GM19239 (cell line): ENCODE measurements around the gene VAC14.

Source experiments
- DNase-seq: peaks from one replicate; pipeline ENCODE4 v3.0.0; 2011; ENCODE audit warnings: low spot score; ENCODE audit not compliant: insufficient read length
- FAIRE-seq: peaks from 2 replicates; lab custom pipeline; 2011; peaks lifted over from hg19 to GRCh38; lab: Jason Lieb, UNC

The VAC14 gene

GRCh38 chr16:70766658-70767057, 34.3 kb downstream of the VAC14 start:
- FAIRE-seq (no peak), DNase-seq (no peak)

- no peak for DNase-seq
- no peak for FAIRE-seq
Measured at GRCh38 chr16:70766176-70766575, 34.8 kb downstream of the VAC14 start.

- FAIRE-seq (no peak), DNase-seq (no peak)
Measured at GRCh38 chr16:70765491-70765890, 35.5 kb downstream of the VAC14 start.

GRCh38 chr16:70764632-70765031, 36.3 kb downstream of the VAC14 start:
- DNase-seq (no peak), FAIRE-seq (no peak)

GRCh38 chr16:70760221-70760620, 40.7 kb downstream of the VAC14 start:
- DNase-seq: no peak
- no peak for FAIRE-seq

GRCh38 chr16:70759666-70760065, 41.3 kb downstream of the VAC14 start:
- FAIRE-seq (no peak), DNase-seq (no peak)

GRCh38 chr16:70758786-70759185, 42.2 kb downstream of the VAC14 start:
- FAIRE-seq (no peak), DNase-seq (no peak)

- FAIRE-seq (no peak), DNase-seq (no peak)
Measured at GRCh38 chr16:70757183-70757582, 43.8 kb downstream of the VAC14 start.

GRCh38 chr16:70756071-70756470, 44.9 kb downstream of the VAC14 start:
- DNase-seq (no peak), FAIRE-seq (no peak)

GRCh38 chr16:70754851-70755600, 45.9 kb downstream of the VAC14 start:
- DNase-seq (no peak), FAIRE-seq (no peak)

- no peak for FAIRE-seq
- no peak for DNase-seq
Measured at GRCh38 chr16:70754371-70754770, 46.6 kb downstream of the VAC14 start.

- FAIRE-seq: no peak
- DNase-seq: no peak
Measured at GRCh38 chr16:70753694-70754325, 47.1 kb downstream of the VAC14 start.

GRCh38 chr16:70753228-70753627, 47.7 kb downstream of the VAC14 start:
- no peak for FAIRE-seq
- no peak for DNase-seq

GRCh38 chr16:70752426-70752825, 48.5 kb downstream of the VAC14 start:
- FAIRE-seq (no peak), DNase-seq (no peak)

- FAIRE-seq (no peak), DNase-seq (no peak)
Measured at GRCh38 chr16:70751593-70751992, 49.4 kb downstream of the VAC14 start.

GRCh38 chr16:70750893-70751467, 50.0 kb downstream of the VAC14 start:
- DNase-seq (no peak), FAIRE-seq (no peak)

- no peak for FAIRE-seq
- no peak for DNase-seq
Measured at GRCh38 chr16:70749681-70750601, 51.0 kb downstream of the VAC14 start.

GRCh38 chr16:70749006-70749678, 51.8 kb downstream of the VAC14 start:
- DNase-seq (no peak), FAIRE-seq (no peak)

GRCh38 chr16:70747703-70748631, 53.0 kb downstream of the VAC14 start:
- no peak for DNase-seq
- no peak for FAIRE-seq
